ENCODE data around the gene WDR74.
"Not testable (repeated sequence)": the region's sequence is repeated elsewhere in the genome, so short reads cannot be mapped to it uniquely, and the experiment has no call there.

Gene WDR74

GRCh38 chr11:62832336-62833234 is 6.8 kb downstream of the WDR74 start, which contains the start of gene TEX54:
TEX54 (minus strand) TSS chr11:62832841.
- Histone ChIP-seq H3K27me3 (ENCODE audit: insufficient read depth, low read length) (no peaks in the 10 kb centered on the region), H3K27ac (ENCODE audit: low read depth, low read length) (peak within 1 kb of the TSS; percentile 94), H3K4me3 (ENCODE audit: low read length) (peak within 1 kb of the TSS; percentile 89), H3K9ac (ENCODE audit: low read depth, low read length) (peak within 1 kb of the TSS; percentile 95), H3K9me3 (ENCODE audit: insufficient read depth, low read depth, low read length) (no peaks in the 10 kb centered on the region), H3K36me3 (ENCODE audit: insufficient read depth, low read length) (peaks cover 53% of the 10 kb centered on the region), H3K4me1 (ENCODE audit: insufficient read depth, low read length) (peaks cover 13% of the 10 kb centered on the region; the same call in 1 of the 2 replicates)
- 21% methylated on average over 40 of the region's 40 CpGs for WGBS

DNA sequence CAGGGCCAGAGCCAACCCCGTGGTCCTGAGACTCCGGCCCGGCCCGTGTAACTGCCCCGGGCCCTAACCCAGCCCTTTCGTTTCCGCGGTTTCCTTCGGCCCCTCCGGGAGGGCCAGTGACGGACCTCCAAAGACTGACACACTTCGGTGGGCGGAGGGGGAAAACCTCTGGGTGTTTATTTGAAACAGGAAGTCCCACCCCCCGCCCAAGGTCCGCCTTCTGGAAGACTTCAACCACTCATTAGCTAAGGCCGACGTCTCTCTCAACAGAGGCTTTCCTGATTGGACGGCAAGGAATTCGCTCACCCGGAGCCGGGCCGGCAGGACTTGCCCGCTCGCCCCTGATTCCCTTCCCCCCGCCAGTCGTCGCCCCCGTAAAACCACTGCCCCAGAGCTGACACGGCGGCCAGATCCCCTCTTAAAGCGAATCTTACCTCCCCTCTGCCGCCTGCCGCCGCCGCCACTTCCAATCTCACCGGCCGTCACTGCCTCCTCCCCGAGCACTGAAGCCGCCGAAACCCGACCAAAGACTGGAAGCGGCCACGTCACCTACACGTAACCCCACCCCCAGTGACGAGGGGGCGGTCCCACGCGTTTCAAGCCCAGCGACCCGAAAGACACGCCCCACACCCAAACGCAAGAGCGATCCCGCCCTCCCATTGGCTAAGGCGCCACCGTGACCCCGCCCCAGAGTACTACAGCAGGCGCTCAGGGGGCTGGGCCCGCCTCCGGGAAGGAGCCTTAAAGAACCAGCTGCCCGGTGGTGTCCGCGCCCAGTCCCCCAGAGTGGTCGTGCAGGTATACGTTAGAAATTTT is 7.7 kb downstream of the WDR74 start, which contains the start of gene STX5:
TSS of gene STX5 (minus strand) at position 532 of the 816 bp plus-strand sequence. CDS start 808 bp downstream, outside the sequence.
- peaks cover 13% of the 10 kb centered on the region; the same call in 1 of the 2 replicates for H3K4me1 ChIP-seq (ENCODE audit: insufficient read depth, low read length)
- H3K36me3 ChIP-seq (ENCODE audit: insufficient read depth, low read length): peaks cover 56% of the 10 kb centered on the region
- H3K9me3 ChIP-seq (ENCODE audit: insufficient read depth, low read depth, low read length): no peaks in the 10 kb centered on the region
- peak within 1 kb of the TSS; percentile 95 for H3K9ac ChIP-seq (ENCODE audit: low read depth, low read length)
- peak within 1 kb of the TSS; percentile 89 for H3K4me3 ChIP-seq (ENCODE audit: low read length)
- no peaks in the 10 kb centered on the region for H3K27me3 ChIP-seq (ENCODE audit: insufficient read depth, low read length)
- peak within 1 kb of the TSS; percentile 97 for H3K27ac ChIP-seq (ENCODE audit: low read depth, low read length)
- under 1% methylated on average over 65 of the region's 65 CpGs for WGBS

- Histone ChIP-seq H3K36me3 (ENCODE audit: insufficient read depth, low read length) (peaks cover 50% of the 10 kb centered on the region), H3K27me3 (ENCODE audit: insufficient read depth, low read length) (no peaks in the 10 kb centered on the region), H3K4me1 (ENCODE audit: insufficient read depth, low read length) (peaks cover 13% of the 10 kb centered on the region; the same call in 1 of the 2 replicates), H3K27ac (ENCODE audit: low read depth, low read length) (peak overlapping the region; percentile 97), H3K9ac (ENCODE audit: low read depth, low read length) (peak overlapping the region; percentile 95), H3K4me3 (ENCODE audit: low read length) (peak overlapping the region; percentile 89), H3K9me3 (ENCODE audit: insufficient read depth, low read depth, low read length) (no peaks in the 10 kb centered on the region)
- WGBS: 2% methylated on average over 32 of the region's 33 CpGs
Observed at GRCh38 chr11:62830904-62831519, 8.4 kb downstream of the WDR74 start.

DNA sequence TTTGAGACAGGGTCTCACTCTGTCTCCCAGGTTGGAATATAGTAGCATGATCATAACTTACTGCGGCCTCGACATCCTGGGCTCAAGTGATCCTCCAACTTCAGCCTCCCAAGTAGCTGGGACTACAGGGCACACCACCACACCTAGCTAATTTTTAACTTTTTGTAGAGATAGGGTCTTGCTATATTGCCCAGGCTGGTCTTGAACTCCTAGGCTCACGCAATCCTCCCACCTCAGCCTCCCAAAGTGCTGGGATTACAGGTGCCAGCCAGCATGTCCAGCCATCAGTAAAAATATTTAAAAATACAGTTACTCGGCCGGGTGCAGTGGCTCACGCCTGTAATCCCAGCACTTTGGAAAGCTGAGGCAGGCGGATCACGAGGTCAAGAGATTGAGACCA is 11.3 kb downstream of the WDR74 start:
- not testable (repeated sequence) for H3K4me1 ChIP-seq (ENCODE audit: insufficient read depth, low read length); H3K27ac ChIP-seq (ENCODE audit: low read depth, low read length); H3K9me3 ChIP-seq (ENCODE audit: insufficient read depth, low read depth, low read length); H3K27me3 ChIP-seq (ENCODE audit: insufficient read depth, low read length); H3K9ac ChIP-seq (ENCODE audit: low read depth, low read length); H3K4me3 ChIP-seq (ENCODE audit: low read length)
- 94% methylated on average over 8 of the region's 8 CpGs for WGBS
- peaks cover 49% of the 10 kb centered on the region for H3K36me3 ChIP-seq (ENCODE audit: insufficient read depth, low read length)

DNA sequence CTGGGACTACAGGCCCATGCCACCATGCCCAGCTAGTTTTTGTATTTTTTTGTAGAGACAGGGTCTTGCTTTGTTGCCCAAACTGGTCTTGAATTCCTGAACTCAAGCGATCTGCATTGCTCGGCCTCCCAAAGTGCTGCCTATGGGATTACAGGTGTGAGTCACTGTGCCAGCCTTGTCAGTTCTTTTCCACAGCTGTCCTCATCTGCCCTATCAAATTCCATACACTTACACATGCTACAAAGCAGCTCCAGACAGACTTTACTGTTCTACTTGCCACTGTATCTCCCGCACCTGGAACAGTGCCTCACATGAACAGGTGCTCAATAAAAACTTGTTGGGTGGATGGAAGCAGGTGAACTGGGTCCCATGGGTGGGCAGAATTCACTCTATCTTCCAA is 15.7 kb downstream of the WDR74 start:
- Histone ChIP-seq H3K9me3 (ENCODE audit: insufficient read depth, low read depth, low read length) (no peaks in the 10 kb centered on the region), H3K4me1 (ENCODE audit: insufficient read depth, low read length) (no peaks in the 10 kb centered on the region), H3K27ac (ENCODE audit: low read depth, low read length) (no peak overlapping the region), H3K9ac (ENCODE audit: low read depth, low read length) (no peak overlapping the region), H3K36me3 (ENCODE audit: insufficient read depth, low read length) (peaks cover 81% of the 10 kb centered on the region), H3K27me3 (ENCODE audit: insufficient read depth, low read length) (no peaks in the 10 kb centered on the region), H3K4me3 (ENCODE audit: low read length) (no peak overlapping the region)
- WGBS: 94% methylated on average over 3 of the region's 3 CpGs

DNA sequence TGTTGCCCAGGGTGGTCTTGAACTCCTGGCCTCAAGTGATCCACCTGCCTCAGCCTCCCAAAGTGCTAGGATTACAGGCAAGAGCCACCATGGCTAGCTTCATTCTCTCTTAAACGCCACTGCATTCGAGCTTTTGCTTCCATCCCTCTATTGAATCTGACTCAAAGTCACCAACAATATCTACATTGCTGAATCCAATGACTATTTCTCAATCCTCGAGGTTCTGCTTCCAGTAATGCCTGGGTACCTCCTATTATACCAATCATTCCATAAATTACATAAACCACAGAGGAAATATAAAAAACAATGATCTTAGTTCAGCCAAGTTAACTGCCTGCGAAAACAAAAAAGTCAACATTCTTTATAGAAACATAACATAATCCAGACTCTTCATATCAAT is 22.3 kb downstream of the WDR74 start:
- Histone ChIP-seq H3K27ac (ENCODE audit: low read depth, low read length) (no peak overlapping the region), H3K36me3 (ENCODE audit: insufficient read depth, low read length) (peaks cover 47% of the 10 kb centered on the region), H3K9ac (ENCODE audit: low read depth, low read length) (no peak overlapping the region), H3K4me1 (ENCODE audit: insufficient read depth, low read length) (no peaks in the 10 kb centered on the region), H3K27me3 (ENCODE audit: insufficient read depth, low read length) (no peaks in the 10 kb centered on the region), H3K9me3 (ENCODE audit: insufficient read depth, low read depth, low read length) (no peaks in the 10 kb centered on the region), H3K4me3 (ENCODE audit: low read length) (no peak overlapping the region)
- WGBS: 95% methylated on average over 4 of the region's 4 CpGs

DNA sequence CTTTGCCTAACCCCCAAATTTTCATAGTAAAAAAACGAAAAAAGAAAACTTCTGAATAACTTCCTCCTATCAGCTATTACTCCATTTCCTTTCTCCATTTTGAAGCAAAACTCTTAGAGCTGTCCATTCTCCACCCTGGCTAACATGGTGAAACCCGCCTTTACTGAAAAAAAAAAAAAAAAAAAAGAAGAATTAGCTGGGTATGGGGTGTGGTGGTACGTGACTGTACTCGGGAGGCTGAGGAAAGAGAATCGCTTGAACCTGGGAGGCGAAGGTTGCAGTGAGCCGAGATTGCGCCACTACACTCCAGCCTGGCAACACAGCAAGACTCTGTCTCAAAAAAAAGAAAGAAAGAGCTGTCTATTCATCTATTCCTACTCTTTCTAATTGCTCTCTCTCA is 22.8 kb downstream of the WDR74 start:
- Histone ChIP-seq H3K4me1 (ENCODE audit: insufficient read depth, low read length) (no peaks in the 10 kb centered on the region), H3K27me3 (ENCODE audit: insufficient read depth, low read length) (no peaks in the 10 kb centered on the region), H3K36me3 (ENCODE audit: insufficient read depth, low read length) (peaks cover 41% of the 10 kb centered on the region), H3K9me3 (ENCODE audit: insufficient read depth, low read depth, low read length) (no peaks in the 10 kb centered on the region), H3K27ac (ENCODE audit: low read depth, low read length) (no peak overlapping the region), H3K9ac (ENCODE audit: low read depth, low read length) (no peak overlapping the region), H3K4me3 (ENCODE audit: low read length) (no peak overlapping the region)
- 96% methylated on average over 8 of the region's 8 CpGs for WGBS

DNA sequence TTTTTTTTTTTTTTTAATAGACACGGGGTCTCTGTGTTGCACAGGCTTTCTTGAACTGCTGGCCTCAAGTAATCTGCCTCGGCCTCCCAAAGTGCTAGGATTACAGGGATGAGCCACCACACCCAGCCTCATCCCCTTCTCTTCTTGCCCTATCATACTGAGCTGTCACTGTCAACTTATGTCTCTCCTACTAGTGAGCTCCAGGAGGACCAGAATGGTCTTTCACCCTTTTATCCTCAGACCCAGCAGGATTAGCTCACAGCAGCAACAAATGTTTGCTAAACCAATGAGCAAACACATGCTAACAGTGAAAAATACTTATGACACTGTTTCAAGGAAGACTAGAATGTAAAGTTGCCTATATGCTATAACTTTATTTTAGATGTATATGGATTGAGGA is 27.7 kb downstream of the WDR74 start:
- Histone ChIP-seq H3K4me3 (ENCODE audit: low read length) (no peak overlapping the region), H3K27ac (ENCODE audit: low read depth, low read length) (no peak overlapping the region), H3K36me3 (ENCODE audit: insufficient read depth, low read length) (peaks cover 8% of the 10 kb centered on the region), H3K27me3 (ENCODE audit: insufficient read depth, low read length) (no peaks in the 10 kb centered on the region), H3K9ac (ENCODE audit: low read depth, low read length) (no peak overlapping the region), H3K9me3 (ENCODE audit: insufficient read depth, low read depth, low read length) (no peaks in the 10 kb centered on the region), H3K4me1 (ENCODE audit: insufficient read depth, low read length) (no peaks in the 10 kb centered on the region)
- 95% methylated on average over 2 of the region's 2 CpGs for WGBS

DNA sequence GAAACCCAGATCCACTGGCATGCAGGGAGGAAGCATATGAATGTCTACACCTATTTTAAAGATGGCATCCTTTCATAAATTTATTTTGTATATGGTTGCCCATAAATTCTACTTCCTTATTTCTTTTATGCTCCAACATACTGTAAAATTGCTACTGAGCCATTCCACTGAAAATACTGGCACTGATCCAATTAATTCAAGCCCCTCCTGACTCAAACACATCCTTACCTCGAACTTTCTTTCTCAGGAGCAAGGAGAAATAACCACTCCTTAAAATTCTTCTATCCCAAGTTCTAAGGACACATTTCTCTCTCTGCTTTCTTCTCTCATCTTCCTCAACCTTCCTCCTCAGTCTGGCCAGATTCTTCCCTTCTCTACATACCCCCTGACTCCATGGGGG is 28.6 kb downstream of the WDR74 start:
- WGBS: 94% methylated on average over 1 of the region's 1 CpG
- H3K4me3 ChIP-seq (ENCODE audit: low read length): no peak overlapping the region
- H3K9ac ChIP-seq (ENCODE audit: low read depth, low read length): no peak overlapping the region
- H3K9me3 ChIP-seq (ENCODE audit: insufficient read depth, low read depth, low read length): no peaks in the 10 kb centered on the region
- H3K4me1 ChIP-seq (ENCODE audit: insufficient read depth, low read length): peaks cover 6% of the 10 kb centered on the region; the same call in 1 of the 2 replicates
- peaks cover under 1% of the 10 kb centered on the region for H3K36me3 ChIP-seq (ENCODE audit: insufficient read depth, low read length)
- H3K27ac ChIP-seq (ENCODE audit: low read depth, low read length): no peak overlapping the region
- H3K27me3 ChIP-seq (ENCODE audit: insufficient read depth, low read length): no peaks in the 10 kb centered on the region

GRCh38 chr11:62806611-62807121 is 32.7 kb downstream of the WDR74 start:
- Histone ChIP-seq H3K27ac (ENCODE audit: low read depth, low read length) (peak overlapping the region; percentile 53; the same call in 1 of the 2 replicates), H3K4me3 (ENCODE audit: low read length) (peak overlapping the region; percentile 90)
- WGBS: 78% methylated on average over 5 of the region's 5 CpGs

More at GRCh38 chr11:62806611-62807121, 32.7 kb downstream of the WDR74 start:
- no peaks in the 10 kb centered on the region for H3K27me3 ChIP-seq (ENCODE audit: insufficient read depth, low read length)
- peaks cover 13% of the 10 kb centered on the region for H3K4me1 ChIP-seq (ENCODE audit: insufficient read depth, low read length)
- H3K9me3 ChIP-seq (ENCODE audit: insufficient read depth, low read depth, low read length): no peaks in the 10 kb centered on the region
- H3K9ac ChIP-seq (ENCODE audit: low read depth, low read length): no peak overlapping the region
- H3K36me3 ChIP-seq (ENCODE audit: insufficient read depth, low read length): peaks cover 21% of the 10 kb centered on the region
